GM20000 (cell line): ENCODE results near the gene FYB1.
"Not testable (repeated sequence)": the region's sequence is repeated elsewhere in the genome, so short reads cannot be mapped to it uniquely, and the experiment has no call there.

Experiments
- DNase-seq: peaks from one replicate; pipeline ENCODE4 v3.0.0; 2012; ENCODE audit warnings: low spot score
- TF ChIP-seq, protein P1 (sequence below): IDR thresholded peaks from 2 replicates; pipeline ENCODE4 v1.5.1; 2012; ENCODE audit warnings: mild to moderate bottlenecking, control low read depth; ENCODE audit errors: extremely low read depth, missing control alignments

FYB1 gene

DNA sequence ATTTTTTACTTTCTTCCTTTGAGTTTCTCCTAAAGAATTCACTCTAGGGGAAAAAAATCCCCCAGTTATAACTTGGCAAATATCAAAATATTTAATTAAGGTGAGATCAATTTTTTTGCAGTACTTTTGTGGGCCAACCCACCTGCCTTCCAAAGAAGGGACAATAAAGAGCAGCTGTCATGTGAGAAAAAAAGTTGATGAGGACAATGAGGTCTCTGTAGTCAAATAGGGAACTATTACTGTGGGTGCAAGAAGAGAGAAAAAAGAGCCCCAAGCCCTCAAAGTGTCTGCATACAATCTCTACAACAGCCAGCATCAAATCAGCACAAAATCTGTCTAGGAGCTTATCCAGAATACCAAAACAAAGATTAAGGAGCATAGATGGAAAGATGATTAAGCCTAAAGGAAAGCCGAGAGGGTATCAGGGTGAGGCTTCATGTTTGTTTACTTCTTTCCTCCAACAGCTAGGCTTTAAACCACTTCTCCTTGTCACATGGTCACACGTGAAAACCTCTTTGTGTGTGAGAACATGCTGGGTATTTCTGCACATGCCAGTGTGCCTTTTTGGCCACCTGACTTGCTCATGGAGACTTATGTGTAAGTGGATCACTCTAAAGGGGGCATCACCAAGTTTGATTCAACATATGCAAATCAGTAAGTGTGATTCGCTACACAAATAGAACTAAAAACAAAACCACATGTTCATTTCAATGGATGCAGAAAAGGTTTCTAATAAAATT, 19.2 kb upstream of the FYB1 start:
- no peak for DNase-seq
- TF ChIP-seq, protein P1, sequence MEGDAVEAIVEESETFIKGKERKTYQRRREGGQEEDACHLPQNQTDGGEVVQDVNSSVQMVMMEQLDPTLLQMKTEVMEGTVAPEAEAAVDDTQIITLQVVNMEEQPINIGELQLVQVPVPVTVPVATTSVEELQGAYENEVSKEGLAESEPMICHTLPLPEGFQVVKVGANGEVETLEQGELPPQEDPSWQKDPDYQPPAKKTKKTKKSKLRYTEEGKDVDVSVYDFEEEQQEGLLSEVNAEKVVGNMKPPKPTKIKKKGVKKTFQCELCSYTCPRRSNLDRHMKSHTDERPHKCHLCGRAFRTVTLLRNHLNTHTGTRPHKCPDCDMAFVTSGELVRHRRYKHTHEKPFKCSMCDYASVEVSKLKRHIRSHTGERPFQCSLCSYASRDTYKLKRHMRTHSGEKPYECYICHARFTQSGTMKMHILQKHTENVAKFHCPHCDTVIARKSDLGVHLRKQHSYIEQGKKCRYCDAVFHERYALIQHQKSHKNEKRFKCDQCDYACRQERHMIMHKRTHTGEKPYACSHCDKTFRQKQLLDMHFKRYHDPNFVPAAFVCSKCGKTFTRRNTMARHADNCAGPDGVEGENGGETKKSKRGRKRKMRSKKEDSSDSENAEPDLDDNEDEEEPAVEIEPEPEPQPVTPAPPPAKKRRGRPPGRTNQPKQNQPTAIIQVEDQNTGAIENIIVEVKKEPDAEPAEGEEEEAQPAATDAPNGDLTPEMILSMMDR, result no peak

DNA sequence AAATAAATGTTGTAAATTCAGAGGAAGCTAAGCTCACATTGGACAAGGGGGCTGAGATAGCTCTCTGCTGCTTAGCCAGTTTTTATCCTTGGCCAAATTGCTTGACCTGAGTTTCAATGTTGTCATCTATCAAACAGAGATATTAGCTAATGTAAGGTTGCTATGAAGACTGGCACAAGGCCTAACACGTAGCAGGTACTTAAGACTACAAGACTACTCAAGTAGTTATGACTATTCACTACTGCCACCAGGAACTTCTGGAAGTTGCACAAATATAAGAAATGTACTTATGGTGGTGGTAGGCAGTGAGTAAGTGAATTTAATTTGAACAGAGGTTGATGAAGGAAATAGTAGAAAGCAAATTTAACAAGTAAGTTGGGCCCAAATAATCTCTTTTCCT, 17.4 kb upstream of the FYB1 start:
- no peak for DNase-seq
- TF ChIP-seq, protein P1, result no peak

DNA sequence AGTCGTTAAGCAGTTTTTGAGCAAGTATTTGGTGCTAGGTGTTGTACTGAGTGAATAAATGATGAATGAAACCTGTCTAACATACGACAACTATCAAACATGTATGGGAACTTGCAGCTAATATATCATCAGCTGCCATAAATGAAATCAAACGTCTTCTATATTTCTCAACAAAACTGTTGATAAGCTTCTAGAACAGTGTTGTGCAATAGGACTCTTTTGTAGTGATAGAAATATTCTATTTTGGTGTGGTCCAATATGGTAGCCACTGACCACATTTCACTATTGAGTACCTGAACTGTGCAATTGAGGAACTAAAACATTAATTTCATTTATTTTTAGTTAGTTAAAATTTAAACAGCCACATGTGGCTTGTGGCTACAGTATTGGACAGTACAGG, 16.3 kb upstream of the FYB1 start:
- TF ChIP-seq, protein P1, result no peak
- no peak for DNase-seq

DNA sequence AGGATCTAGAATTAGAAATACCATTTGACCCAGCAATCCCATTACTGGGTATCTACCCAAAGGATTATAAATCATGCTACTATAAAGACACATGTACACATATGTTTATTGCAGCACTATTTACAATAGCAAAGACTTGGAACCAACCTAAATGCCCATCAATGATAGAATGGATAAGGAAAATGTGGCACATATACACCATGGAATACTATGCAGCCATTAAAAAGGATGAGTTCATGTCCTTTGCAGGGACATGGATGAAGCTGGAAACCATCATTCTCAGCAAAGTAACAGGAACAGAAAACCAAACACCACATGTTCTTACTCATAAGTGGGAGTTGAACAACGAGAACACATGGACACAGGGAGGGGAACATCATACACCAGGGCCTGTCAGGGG, 15.1 kb upstream of the FYB1 start:
- not testable (repeated sequence) for DNase-seq

DNA sequence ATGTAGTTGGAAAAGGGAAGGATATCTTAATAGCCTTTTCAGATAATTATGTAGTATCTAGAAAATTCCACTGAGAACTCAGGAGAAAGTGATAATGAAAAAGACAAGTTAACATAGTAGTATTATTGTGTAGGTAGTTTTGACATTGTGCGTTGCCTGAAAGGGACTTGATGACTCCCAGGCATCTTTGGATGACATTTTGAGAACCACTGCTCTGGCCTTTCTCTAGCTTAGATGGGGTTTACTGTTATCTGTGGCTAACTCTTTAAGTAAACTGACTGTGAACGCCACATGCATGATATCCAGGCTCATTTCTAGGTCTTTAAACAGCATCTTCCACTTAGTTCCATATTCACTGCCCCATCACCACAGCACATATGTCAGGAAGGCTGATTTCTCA, 14.4 kb upstream of the FYB1 start:
- DNase-seq, result no peak
- TF ChIP-seq, protein P1, result no peak

DNA sequence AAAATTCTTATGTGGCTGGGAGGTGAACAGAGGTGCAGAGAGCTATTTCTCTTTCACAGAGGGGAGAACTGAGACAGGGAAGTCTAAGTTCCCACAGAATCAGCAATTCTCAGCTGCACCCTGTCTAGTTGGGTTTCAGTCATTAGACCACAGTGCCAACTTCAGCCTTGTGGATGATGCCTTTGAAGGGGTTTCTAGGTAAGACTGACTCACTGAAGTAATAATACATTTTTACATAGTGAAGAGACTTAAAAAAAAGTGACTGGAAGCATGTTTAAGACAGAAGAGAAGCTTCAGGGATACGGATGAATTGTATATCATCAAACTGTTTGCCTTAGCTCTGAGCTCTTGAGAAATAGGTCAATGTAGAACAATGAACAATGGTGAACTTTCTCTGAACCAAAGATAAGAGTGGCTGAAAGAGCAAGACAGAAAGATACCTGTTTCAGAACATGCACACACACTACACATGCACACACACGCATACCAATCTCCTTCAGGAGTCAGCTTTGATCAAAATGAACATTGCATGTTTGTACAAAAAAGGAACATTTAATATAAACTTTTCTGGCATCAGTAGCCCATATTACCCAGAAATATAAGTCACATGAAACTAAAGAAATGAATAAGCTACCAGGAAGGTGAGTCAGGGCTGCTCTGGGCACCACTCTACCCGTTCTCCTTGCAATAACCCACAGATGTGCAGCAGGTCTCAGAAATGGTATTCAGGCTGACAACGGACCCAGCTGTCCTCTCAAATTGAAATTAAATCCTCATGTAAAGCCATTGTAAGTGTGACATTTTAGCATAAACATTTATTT, 12.6 kb upstream of the FYB1 start:
- no peak for DNase-seq
- TF ChIP-seq, protein P1, result no peak

DNA sequence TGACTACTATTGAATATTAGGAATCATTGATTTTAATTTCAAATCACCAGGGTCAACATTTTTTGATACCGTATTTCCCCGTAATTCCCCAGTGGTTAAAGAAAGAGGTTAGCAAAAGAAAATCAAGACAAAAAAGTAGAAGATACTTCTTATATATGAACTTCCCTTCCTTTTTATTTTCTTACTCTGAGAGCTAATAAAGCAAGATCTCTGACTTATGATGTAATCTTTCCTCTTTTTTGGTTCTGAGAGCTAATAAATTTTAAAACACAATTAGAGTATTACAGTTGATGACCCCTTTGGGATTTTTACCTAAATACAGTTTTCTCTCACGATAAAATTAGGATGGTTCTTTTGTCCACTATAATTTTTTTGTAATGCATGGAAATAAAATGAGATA, 9.2 kb upstream of the FYB1 start:
- DNase-seq, result no peak
- TF ChIP-seq, protein P1, result no peak

DNA sequence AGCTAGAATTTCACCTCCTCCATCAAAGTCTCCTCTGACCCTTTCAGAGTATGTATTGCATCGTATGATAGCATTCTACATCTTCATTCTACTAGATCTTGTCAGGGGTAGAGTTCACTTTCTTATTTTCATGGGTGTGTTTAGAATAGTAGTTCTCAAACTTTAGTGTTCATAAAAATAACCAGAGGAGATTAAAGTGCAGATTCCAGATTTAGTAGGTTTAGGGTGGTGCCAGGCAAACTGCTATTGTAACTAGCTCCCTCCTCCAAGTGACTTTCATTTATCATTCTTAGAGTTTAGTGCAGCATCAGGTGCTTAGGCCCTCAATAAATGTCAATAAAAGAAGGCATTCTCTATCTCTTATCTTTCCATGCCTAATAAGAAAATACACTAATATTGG, 7.2 kb upstream of the FYB1 start:
- no peak for DNase-seq
- TF ChIP-seq, protein P1, result no peak
